GM19468 (cell line): ENCODE measurements around the gene MAP4.
"Not testable (repeated sequence)": the region's sequence is repeated elsewhere in the genome, so short reads cannot be mapped to it uniquely, and the experiment has no call there.

ENCODE experiments used
- ATAC-seq: cut with Tn5 transposase; IDR thresholded peaks from one replicate; pipeline ENCODE4 v1.9.1; 2021; ENCODE audit warnings: mild to moderate bottlenecking, moderate library complexity, moderate number of reproducible peaks; ENCODE audit not compliant: unreplicated experiment; ENCODE audit errors: extremely low read depth

Gene MAP4

DNA sequence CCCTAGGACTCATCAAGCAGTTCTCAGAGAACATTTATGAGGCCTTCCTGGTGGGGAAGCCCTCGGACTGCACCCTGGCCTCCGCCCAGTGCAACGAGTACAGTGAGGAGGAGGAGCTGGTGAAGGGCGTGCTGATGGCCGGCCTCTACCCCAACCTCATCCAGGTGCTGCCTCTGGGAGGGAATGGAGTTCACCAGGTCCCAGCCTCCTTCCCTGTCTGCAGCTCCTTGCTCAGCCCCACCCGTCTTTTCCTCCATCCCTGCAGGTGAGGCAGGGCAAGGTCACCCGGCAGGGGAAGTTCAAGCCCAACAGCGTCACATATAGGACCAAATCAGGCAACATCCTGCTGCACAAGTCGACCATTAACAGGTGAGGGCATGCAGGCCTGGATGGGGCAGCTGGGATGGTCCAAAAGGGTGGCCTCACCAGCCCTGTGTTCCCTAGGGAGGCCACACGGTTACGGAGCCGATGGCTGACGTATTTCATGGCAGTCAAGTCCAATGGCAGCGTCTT, 167.0 kb downstream of the MAP4 start:
- no peak for ATAC-seq

DNA sequence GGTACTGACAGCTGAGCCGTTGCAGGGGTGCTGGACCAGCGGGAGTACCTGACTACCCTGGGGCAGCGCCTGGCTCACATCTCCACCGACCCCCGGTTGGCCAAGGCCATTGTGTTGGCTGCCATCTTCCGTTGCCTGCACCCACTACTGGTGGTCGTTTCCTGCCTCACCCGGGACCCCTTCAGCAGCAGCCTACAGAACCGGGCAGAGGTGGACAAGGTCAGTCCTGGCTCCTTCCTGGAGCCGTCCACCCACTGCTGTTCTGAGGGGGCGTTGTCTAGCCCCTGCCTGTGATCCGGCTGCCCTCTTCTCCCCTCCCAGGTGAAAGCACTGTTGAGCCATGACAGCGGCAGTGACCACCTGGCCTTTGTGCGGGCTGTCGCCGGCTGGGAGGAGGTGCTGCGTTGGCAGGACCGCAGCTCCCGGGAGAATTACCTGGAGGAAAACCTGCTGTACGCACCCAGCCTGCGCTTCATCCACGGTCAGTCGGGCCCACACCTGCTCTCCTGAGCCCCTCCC, 167.6 kb downstream of the MAP4 start:
- ATAC-seq = no peak

DNA sequence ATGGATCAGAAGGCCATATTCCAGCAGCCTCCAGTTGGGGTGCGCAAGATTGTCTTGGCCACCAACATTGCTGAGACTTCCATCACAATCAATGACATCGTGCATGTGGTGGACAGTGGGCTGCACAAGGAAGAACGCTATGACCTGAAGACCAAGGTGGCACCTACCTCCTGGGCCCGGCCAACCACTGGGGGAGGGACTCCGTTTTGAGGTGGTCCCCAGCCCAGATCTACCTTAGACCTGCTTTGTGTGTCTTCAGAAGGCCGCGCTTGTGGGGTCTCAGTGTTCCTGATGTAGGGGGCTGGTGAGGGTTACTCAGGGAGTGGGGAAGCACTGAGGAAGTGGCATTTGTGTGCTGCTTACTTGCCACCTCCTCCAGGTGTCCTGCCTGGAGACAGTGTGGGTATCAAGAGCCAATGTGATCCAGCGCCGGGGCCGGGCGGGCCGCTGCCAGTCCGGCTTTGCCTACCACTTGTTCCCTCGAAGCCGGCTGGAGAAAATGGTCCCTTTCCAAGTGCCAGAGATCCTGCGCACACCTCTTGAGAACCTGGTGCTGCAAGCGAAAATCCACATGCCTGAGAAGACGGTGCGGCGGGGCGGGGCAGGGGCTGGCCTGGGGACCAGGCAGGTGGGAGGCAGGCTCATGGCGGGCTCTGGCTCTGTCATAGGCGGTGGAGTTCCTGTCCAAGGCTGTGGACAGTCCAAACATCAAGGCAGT, 168.3 kb downstream of the MAP4 start:
- ATAC-seq = no peak

DNA sequence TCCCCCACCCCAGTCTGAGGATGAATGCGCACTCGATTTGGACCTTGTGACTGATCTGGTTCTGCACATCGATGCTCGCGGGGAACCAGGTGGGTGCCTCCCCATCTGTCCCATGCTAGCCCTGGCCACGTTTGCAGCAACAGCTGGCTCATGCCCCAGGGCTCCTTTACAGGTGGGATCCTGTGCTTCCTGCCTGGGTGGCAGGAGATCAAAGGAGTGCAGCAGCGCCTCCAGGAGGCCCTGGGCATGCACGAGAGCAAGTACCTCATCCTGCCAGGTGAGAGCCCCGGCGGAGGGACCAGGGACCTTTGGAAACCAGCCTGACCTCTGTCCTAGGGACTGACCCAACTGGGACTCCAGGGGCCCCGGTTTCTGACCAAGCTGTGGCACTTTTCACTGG, 169.0 kb downstream of the MAP4 start:
- ATAC-seq = no peak

DNA sequence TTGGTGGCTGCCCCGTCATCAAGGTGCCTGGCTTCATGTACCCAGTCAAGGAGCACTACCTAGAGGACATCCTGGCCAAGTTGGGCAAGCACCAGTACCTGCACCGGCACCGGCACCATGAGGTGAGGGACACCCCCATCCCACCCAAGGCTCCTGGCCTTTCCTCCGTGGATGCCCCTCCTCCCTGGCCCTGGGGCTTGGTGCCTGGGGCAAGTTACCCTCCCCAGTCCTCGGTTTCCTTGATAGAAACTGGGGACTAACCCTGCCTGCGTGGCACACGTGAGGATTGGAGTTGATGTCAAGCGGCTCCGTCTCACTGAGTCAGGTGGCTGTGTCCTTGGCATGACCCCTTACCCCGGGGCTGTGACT, 169.4 kb downstream of the MAP4 start:
- no peak for ATAC-seq

DNA sequence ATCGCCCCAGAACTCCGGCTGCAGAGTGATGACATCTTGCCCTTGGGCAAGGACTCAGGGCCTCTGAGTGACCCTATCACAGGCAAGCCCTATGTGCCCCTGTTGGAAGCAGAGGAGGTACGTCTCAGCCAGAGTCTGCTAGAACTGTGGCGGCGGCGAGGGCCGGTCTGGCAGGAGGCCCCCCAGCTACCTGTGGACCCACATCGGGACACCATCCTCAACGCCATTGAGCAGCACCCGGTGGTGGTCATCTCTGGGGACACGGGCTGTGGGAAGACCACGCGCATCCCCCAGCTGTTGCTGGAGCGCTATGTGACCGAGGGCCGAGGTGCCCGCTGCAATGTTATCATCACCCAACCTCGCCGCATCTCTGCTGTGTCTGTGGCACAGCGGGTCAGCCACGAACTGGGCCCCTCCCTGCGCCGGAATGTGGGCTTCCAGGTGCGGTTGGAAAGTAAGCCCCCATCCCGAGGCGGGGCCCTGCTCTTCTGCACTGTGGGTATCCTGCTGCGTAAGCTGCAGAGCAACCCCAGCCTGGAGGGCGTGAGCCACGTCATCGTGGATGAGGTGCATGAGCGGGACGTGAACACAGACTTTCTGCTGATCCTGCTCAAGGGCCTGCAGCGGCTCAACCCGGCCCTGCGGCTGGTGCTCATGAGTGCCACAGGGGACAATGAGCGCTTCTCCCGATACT, 169.9 kb downstream of the MAP4 start:
- ATAC-seq = no peak

DNA sequence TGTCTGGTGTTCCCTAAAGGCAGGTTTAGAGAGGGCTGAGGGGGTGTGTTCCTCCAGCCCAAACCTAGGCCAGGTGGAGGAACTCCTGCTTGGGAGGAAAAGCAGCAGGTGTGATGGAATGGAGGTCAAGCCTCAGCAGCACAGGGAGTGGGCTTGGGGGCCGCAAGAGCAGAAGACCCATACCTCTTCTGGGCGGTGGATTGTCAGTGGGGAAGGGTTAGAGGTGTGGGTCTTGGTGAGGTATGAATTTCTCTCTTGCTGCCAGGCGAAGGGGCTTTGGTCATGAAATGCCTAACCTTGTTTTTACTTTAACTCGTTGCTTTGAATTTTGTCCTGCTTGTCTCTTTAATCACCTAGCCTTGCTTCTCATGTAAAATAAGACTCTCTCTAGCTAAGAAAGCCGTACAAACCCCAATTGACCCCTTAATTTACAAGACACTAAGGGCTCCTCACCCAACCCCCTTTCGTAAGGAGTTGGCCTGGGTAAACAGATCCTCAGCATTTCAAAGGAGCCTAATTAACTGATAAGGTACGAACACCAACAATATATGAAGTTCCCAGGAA, 174.3 kb downstream of the MAP4 start:
- ATAC-seq = no peak

DNA sequence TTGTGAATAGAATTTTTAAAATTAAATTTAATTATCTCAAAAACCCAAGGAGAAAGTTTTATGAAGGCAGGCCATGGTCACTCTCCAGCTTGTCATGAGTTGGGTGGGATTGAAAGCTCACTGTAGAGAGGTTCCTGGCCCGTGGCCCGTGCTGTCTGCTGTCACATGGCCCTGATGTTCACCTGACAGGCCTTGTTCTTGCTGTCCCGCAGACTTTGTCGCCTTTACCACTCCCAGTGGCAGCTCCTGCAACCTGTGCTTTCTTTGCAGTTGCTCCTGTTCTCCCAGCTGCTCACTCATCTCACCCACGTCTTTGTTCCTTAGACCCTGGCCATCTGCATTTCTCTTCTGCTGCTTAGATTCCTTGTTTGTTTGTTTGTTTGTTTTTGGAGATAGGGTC, 177.7 kb downstream of the MAP4 start:
- ATAC-seq = no peak

DNA sequence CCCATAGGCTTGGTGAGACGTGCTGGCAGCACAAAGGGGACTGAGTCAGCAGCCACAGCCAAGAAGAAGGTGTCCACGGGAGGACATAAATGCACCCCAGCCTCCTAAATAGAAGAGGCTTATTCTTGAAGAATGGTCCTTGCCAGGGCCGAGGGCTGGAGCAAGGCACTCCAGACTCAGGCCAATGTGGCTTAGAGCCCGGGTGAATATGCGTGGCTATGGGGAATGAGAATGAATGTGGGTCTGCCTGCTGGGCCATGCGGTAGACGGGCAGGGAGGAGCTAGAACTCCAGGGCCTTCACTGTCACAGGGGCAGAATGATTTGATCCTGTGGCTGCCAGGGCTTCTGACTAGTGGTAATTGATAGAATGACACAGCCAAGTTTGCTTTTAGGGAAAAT, 179.2 kb downstream of the MAP4 start:
- no peak for ATAC-seq

DNA sequence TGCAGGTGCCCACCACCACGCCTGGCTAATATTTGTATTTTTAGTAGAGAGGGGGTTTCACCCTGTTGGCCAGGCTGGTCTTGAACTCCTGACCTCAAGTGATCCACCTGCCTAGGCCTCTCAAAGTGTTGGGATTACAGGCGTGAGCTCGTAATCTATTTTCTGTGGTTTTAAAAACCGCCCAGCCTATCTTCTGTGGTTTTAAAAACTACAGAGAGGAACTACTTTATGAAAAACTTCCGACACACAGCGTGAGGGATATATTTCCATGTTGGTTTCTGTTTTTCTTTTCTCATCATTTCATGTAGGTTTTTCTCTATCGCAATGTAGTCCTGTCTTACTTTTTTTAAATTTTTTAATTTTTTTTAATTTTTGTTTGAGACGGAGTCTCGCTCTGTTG, 186.7 kb downstream of the MAP4 start:
- not testable (repeated sequence) for ATAC-seq

DNA sequence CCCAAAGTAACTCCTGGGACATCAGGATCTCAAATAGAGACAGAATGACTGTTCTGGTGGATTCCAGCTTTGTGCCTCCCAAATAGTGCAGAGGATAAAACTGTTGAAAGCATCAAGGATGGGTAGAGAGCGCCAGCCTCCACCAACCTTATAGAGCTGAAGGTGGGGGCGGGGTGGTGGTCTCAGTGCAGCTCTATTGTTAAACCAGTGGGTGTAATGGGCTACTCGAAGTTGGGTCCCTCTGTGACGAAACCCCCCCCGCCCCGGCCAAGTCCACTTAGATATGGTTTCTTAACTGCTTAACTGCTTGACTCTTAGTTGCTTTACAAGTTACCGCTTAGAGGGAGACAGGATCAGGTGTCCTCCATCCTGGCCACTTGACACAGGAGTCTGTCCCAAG, 190.6 kb downstream of the MAP4 start:
- ATAC-seq = no peak

DNA sequence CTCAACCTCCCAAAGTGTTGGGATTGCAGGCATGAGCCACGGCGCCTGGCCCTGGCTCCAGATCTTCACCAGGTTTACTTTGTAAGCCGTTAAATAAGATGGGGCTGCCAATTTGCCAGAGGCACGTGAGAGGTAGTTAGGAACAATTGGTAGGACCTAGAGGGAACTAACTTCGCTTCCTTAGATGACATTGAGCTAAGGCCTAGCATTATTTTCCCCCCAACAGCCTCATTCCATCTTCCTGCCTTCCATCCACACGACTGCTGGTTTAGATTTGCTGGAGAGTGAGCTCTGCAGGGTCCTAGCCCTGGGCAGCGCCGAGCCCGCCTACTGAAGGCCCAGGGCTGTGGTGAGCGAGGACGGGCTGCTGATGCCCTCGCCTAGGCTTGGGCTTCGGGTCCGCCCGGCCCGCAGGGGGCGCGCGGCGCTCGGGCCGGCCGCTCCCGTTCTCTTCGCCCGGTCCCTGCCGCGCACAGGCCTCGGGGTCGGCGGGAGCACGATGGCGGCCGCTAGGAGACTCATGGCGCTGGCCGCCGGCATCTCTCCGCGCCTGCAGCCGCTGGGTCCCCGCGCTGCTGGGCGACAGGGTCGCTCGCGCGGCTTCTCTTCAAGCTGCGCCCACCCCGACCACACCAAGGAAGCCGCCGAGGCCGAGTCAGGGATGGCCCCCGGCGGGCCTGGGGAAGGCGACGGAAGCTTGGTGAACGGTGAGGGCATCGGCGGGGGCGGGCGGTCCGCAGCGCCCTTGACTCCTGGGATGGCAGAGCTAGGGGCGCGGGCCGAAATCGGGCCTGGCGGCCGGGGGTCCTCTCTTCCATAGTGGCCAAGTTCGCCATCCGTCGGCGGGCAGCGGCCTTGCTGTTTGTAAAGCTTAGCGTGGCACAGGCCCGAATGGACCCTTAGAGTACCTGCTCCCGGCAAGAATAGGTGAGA, 191.4 kb downstream of the MAP4 start:
- ATAC-seq = peak; percentile 41

DNA sequence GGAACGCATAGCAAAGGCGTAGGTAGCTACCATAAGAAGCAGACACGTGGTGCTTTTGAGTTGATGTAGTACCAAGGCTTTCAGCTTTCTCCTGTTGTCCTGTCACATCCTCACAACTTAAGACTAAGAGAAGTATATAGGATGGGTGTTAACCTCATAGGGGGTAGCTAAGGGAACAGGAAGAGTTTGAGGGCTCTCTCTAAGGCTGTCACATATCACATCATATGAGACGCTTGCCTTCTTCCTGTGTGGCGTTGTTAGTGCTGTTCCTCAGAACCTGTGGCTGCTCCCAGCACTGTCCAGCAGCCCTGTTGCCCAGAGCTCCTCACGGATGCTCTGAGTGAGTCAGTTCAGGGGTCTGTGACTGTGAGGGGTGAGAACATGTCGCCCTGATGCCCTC, 198.6 kb downstream of the MAP4 start:
- ATAC-seq = no peak

DNA sequence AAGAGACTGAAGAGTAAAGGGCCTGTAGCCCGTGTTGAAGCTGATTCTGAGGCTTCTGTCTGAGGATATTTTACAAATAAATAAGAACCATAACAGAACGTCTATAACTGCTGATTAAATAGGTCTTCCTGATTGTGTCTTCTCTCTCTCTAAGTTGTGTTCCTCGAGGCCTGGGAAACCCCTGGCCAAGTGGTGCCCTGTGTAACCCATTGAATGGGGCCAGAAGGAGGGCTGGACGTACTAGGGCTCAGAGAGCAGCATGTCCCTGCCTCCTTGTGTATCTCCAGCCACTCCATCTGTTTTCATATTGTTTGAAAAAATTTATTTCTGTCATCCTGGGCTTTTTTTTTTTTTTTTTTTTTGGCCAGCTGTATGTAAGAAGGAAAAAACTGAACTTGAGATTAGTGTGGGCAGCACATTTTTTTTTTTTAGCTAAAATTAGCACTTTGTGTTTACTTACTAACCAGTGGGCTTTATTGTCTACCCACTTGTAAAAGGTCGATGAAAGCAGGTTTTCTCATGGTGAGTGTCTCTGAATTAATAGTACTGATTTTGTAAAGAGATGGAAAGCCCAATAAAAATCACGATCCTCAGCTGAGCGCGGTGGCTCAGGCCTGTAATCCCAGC, 202.6 kb downstream of the MAP4 start:
- no peak for ATAC-seq

DNA sequence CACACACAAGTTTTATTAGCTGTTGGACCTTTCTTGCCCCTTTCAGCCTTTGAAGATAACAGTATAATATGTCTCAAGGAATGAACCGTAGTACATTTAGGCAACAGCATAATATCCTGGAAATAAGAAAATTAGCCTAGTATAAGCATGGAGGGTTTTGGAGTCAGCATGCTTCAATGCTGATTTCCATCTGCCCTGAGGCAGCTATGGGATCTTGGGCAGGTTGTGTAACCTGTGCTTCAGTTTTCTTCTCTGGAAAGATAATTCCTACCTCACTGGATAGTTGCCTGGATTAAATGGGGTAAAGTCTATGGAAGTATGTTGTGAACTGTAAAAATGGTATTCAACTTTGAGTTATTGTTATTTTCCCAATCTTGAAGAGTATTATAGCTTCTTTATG, 211.6 kb downstream of the MAP4 start:
- no peak for ATAC-seq

DNA sequence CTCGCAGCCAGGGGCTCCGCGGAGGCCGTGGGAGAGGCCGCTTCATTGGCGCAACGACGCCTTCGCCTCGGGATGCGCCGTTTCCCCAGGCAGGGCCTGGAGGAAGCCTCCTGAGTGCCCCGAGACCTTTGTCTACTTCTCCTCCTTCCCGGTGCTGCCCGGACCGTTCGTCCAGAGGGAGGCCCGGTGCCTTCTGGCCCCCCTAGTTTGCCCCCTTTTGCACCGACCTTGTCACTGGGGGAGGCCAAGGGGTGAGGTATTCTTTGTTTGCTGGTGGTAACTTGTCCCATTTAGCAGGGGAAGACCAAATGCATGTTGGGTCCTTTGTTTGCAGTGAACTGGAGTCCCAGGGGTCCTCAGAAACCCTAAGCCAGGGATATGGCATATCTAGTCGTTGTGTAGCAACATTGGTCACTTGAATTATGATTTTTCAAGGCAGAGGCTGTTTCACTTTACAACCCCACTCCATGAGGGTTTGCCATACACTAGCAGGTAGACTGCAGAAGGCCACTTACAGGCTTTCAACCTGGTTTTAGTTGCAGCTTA, 212.7 kb downstream of the MAP4 start:
- ATAC-seq = no peak

DNA sequence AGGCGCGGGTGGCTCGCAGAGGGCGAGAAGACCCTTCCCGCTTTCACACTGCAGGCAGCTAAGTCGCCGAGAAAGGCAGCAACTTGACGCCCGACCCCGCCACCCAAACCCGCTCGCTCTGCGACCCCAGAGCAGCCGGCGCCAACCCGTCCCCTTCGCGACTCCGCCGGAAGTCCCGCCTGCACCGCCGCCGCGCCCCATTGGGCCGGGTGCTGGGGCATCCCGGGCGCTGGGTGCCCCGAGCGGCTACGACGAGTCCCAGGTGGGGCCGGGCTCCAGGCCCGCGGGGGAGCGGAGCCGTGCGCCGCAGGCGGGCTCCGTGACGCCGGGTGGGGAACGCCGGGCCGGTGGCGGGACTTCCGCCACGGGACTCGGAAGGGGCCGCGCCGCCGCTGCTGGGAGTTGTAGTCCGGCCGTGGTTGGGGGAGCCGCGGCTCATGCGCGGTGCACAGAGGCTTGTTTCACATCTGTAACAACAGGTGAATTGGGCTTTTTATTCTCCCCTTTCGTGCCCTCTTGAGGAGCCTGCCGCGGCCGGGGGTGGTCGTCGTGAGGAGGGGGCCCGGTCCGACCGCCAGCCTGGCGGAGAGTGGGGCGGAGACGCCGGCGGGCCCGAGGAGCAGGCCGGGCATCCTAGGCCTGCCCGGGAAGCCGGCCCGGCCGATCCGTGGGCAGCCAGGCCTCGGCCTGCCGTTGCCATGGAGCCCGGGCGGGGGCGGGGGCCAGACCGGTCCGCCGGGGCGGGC, 213.3 kb downstream of the MAP4 start, which contains the start of gene DHX30:
Gene DHX30, plus strand, starts transcription at position 405 of the 746 bp plus-strand sequence. CDS start 7,546 bp downstream, outside the sequence.
- ATAC-seq = peak; percentile 70
